ENCODE measurements around the gene ST7L. TPM values are rescaled to one million over a fixed set of nuclear protein-coding genes. Genes with fewer than 3 reads are reported as not detected.

Gene ST7L
- total and polyA plus RNA-seq, 9 of the 15 experiments (the other 6 are each of a cell fraction or from before 2014, with no cell fraction given): 9.0 to 32.5 (median 26.6) TPM

GRCh38 chr1:112619518-112620376, 806 bp upstream of the ST7L start, which contains the start of gene CAPZA1 (continued):
- TF ChIP-seq, protein P1, sequence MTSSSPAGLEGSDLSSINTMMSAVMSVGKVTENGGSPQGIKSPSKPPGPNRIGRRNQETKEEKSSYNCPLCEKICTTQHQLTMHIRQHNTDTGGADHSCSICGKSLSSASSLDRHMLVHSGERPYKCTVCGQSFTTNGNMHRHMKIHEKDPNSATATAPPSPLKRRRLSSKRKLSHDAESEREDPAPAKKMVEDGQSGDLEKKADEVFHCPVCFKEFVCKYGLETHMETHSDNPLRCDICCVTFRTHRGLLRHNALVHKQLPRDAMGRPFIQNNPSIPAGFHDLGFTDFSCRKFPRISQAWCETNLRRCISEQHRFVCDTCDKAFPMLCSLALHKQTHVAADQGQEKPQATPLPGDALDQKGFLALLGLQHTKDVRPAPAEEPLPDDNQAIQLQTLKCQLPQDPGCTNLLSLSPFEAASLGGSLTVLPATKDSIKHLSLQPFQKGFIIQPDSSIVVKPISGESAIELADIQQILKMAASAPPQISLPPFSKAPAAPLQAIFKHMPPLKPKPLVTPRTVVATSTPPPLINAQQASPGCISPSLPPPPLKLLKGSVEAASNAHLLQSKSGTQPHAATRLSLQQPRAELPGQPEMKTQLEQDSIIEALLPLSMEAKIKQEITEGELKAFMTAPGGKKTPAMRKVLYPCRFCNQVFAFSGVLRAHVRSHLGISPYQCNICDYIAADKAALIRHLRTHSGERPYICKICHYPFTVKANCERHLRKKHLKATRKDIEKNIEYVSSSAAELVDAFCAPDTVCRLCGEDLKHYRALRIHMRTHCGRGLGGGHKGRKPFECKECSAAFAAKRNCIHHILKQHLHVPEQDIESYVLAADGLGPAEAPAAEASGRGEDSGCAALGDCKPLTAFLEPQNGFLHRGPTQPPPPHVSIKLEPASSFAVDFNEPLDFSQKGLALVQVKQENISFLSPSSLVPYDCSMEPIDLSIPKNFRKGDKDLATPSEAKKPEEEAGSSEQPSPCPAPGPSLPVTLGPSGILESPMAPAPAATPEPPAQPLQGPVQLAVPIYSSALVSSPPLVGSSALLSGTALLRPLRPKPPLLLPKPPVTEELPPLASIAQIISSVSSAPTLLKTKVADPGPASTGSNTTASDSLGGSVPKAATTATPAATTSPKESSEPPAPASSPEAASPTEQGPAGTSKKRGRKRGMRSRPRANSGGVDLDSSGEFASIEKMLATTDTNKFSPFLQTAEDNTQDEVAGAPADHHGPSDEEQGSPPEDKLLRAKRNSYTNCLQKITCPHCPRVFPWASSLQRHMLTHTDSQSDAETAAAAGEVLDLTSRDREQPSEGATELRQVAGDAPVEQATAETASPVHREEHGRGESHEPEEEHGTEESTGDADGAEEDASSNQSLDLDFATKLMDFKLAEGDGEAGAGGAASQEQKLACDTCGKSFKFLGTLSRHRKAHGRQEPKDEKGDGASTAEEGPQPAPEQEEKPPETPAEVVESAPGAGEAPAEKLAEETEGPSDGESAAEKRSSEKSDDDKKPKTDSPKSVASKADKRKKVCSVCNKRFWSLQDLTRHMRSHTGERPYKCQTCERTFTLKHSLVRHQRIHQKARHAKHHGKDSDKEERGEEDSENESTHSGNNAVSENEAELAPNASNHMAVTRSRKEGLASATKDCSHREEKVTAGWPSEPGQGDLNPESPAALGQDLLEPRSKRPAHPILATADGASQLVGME (CRISPR knock-in tag; IDR thresholded peaks at IDR 0.05): peak; percentile 53; the same call in 1 of the 2 replicates
- TF ChIP-seq MCM3 (IDR thresholded peaks at IDR 0.05): no peak
- TF ChIP-seq, protein P2, sequence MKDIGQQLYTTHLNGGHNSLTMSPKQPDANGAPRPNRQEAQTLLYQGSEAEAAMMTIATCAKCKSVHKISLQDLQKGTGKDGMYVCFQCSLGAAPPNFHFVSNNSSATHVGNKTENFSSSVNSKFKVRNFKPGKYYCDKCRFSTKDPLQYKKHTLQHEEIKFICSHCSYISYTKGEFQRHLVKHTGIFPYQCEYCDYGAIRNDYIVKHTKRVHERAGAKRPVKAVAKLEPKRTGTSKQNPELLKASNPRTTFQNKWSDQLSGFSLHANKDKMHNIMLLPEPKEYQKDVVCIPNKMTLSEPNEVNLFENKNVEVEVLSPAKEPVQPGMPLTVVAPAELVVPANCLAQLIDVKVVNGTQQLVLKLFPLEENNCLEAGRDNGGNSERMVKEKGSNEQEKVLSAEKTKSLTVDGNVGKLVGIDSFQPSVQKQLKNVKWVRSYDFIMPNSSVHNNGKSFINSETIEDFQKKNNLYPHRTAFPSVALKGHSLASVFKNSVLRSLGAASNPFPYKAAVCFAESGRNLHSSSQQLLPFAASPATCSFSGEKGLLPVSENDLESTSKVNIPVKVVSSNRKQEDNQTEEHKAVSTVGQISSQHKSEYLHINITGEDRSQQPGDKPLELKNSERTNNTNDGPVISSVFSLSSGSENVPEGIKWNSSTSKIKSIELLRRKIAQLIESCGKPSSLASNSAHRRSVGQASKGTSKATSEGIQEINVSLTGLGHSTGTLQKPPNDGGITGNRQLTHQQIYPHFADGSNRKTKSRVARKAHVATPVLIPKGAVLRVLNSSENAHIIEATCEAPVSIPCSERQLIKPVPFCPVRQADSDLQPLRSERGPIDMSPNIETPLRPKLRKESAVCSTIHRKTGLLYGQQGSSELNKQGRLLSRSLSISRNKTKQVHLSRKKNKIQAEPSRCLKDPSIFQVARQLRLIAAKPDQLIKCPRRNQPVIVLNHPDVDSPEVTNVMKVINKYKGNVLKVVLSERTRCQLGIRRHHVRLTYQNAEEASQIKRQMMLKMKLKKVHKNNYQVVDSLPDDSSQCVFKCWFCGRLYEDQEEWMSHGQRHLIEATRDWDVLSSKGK (CRISPR knock-in tag; IDR thresholded peaks at IDR 0.05): no peak
- no peak for TF ChIP-seq KDM2B (CRISPR knock-in tag; IDR thresholded peaks at IDR 0.05)
- TF ChIP-seq ZNF384 (IDR thresholded peaks at IDR 0.05; ENCODE audit: low read depth, low read length): 0 out of 2 replicates have a peak, but pooled peaks have one; percentile 34
- TF ChIP-seq ELK1 (CRISPR knock-in tag; IDR thresholded peaks at IDR 0.05): no peak
- TF ChIP-seq MCM5 (IDR thresholded peaks at IDR 0.05; ENCODE audit: low read depth): no peak
- TF ChIP-seq ZBTB43 (CRISPR knock-in tag; IDR thresholded peaks at IDR 0.05): no peak
- peak; percentile 66; the same call in 1 of the 2 replicates for TF ChIP-seq ZNF263 (CRISPR knock-in tag; IDR thresholded peaks at IDR 0.05; ENCODE audit: borderline replicate concordance)
- no peak for TF ChIP-seq PTTG1 (tag; IDR thresholded peaks at IDR 0.05; ENCODE audit: low read depth)
- TF ChIP-seq, protein P3, sequence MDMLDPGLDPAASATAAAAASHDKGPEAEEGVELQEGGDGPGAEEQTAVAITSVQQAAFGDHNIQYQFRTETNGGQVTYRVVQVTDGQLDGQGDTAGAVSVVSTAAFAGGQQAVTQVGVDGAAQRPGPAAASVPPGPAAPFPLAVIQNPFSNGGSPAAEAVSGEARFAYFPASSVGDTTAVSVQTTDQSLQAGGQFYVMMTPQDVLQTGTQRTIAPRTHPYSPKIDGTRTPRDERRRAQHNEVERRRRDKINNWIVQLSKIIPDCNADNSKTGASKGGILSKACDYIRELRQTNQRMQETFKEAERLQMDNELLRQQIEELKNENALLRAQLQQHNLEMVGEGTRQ (CRISPR knock-in tag; IDR thresholded peaks at IDR 0.05): no peak
- peak; percentile 98 for TF ChIP-seq POLR2A (conservative IDR thresholded peaks at IDR 0.05)
- no peak for TF ChIP-seq ZNF75A (CRISPR knock-in tag; IDR thresholded peaks at IDR 0.05)
- no peak for TF ChIP-seq RFX5 (IDR thresholded peaks at IDR 0.05; ENCODE audit: low read depth, low read length)
- TF ChIP-seq NFYB (IDR thresholded peaks at IDR 0.05; ENCODE audit: extremely low read depth, insufficient read length): no peak
- peak; percentile 76 for TF ChIP-seq RNF2 (IDR thresholded peaks at IDR 0.05)

All from K562 (cell line).